GM04504 (cell line): ENCODE measurements around the gene HOMER2.
A peak's percentile ranks its signal among the peaks of the same experiment; 100 is the strongest.

Experiments used
- DNase-seq: peaks from one replicate; pipeline ENCODE4 v3.0.0-alpha.2; 2012; ENCODE audit warnings: low read depth

The HOMER2 gene

DNA sequence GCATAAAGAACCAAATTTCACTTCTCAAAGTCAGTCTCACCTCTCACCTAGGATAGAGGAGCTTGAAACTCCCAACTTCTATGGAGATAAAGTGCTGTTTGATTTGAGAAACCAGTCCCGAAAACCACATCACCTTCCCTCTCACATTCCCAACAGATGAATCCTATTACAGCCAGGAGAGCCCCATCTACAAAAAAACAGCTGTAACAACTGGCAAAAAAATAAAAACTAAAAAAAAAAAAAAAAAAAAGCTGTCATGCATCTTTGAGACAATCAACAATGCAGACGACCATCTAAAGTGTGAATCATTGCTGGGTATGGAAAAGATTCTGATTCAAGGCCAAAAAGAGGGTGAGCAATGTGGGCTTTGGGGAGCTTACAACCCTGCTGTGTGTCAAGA lies 23.8 kb downstream of the HOMER2 start:
- DNase-seq = no peak

DNA sequence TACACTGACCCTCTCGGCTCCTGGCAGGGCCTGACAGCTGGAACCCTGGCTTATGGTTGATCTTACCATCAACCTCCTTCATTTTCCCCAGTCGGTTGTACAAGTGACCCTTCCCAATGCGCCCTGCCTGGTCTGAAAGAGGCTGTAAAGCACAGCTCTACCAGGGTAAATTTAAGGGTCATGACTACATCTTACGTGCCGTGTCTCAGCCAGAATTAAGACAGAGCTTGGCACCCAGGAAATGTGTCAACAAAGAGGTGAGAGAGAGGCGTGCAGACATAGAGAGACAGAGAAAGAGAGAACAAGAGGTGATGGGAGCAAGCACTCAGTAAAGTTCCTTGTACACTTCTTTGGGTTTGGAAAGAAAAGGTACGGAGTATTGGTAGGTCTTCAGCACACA lies 28.8 kb downstream of the HOMER2 start:
- no peak for DNase-seq

DNA sequence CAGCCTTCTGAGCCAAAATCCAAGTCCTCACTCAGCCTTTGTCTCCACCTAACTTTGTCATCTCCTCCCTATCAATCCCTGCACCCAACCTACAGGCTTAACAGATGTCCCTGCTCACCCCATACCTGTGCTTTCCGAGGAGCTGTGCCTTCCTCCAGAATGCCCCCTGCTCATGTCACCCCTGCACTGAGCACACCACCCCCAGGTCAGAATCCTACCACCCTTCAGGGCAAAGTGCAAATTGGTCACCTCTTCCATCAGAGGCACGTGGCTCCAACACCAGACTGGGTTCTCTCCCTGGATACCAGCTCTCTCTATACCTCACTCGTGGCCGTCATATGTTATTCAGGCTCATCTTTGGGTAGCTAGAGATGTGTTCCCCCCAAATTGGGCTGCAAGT lies 29.8 kb downstream of the HOMER2 start:
- no peak for DNase-seq

DNA sequence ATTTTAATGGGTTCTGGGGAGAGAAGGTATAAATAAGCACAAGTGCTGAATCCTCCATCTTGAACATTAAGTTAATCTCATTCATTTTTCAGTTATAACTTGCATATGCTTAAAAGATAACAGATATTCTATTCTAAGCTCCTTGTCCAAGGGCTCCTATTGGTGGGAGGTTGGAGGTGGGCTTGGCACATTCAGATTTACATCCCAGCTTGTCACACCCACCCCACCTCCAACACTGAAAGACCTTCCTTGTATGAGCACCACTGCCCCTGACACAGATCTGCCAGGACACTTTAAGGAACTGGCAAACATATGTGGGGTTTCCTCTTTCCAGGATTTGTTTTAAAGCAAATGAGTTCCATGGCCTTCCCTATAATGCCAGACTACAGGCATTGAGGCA lies 30.6 kb downstream of the HOMER2 start:
- no peak for DNase-seq

DNA sequence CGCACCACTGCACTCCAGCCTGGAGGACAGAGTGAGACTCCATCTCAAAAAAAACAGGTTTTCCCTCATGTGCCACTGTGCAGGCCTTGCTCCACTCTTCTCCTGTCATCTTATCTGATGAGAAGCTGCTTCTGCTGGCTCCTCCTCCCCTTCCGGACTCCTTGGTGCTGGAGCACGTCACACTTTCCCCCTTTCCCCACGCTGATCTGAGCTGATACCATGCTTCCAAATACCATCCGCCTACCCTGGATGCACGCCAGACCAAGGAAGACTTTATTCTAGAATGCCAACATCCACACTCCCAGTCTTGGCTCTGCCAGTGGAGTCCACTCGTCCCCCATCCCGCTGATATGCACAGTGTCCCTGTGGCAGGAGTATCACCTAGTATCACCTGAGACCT lies 31.3 kb downstream of the HOMER2 start:
- no peak for DNase-seq

DNA sequence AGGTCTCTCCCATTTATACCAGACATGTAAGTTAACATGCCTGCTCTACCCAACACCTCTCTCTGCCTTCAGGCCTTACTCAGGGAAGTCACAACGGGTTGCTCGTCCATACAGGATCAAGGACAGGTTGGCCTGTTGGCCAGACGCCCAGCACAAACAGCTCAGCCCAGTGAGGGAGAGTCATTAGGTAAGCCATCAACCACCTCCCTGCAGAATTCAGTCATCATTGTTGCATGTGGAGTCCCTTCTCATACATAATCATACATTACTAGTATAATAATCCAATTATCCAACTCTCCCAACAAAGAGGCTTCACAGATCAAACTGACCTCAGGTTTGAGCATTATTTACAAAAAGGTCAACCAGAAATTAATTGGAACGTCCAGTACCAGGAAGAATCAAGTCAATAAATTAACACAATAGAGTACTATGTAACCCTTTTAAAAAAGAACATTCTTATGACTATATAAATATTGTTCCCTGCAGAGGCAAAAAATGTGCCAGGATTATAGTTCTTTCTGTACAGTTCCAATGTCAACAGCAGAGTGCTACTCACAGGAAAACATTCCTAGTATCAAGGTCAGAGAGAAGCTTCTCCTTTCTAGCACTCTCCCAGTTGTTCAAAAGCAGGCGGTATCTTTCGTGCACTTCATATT lies 33.2 kb downstream of the HOMER2 start:
- DNase-seq = no peak

DNA sequence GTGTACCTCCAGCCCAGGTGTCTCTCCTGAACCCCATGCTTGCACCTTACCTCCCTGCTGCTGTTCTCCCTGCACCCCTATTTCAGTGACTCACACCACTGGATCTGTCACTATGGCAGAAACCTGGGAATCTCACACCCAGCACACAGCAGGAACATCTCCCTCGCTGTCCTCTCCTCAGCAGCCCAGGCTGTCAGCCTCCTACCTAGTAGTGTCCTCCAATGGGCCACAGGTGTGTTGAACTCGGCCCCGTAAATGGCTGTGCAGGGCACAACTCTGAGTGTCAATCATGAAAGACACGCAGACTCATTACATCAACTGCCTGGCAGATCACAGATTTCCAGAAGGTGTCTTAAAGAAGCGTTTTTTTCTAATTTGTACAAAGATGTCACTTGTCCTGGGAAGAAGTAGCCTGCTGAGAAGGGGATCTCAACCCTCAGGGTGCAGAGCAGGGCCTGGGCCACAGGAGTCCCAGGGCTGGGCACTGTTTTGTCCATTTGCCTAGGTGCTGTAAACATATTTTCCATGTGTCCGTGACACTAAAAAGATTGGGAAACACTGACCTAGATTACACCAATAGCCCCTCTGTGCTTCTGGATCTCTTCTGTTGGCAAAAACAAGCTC lies 33.8 kb downstream of the HOMER2 start:
- no peak for DNase-seq

DNA sequence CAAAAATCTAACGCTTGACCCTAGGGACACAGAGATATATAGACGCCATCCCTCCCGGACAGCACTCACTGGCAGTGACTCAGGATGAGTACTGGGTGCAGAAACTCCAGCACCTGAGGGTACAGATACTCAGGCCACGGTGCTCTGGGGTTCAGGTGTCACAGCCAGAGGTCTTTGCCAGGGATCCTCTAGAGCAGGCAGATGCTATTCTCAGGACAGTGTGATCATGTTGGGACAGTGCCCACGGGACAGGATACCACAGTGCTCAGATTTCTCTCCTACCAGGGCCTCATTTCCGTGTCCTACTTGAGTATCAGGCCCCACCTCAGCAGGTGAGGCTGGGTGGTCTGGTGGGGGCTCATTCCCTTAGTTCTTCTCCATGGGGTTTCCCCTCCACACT lies 34.4 kb downstream of the HOMER2 start:
- no peak for DNase-seq

DNA sequence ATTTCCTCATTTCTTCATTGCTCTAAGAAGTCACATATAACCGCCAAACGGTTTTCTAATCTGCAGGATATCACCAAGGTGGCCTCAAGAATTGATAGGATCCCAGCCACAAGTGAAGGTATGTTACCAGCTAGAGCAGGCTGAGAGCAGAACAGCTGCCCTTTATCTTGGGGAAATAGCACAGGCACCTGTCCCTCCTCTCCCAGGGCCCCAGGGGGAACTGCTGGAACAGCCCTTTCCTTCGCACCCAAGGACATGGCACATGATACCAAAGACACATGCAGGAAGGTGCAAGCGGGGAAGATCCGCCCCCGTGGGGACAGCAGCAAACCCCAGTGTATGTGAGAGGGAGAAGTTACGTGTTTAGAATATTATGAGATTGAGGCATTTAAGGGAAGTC lies 35.3 kb downstream of the HOMER2 start:
- DNase-seq = no peak

DNA sequence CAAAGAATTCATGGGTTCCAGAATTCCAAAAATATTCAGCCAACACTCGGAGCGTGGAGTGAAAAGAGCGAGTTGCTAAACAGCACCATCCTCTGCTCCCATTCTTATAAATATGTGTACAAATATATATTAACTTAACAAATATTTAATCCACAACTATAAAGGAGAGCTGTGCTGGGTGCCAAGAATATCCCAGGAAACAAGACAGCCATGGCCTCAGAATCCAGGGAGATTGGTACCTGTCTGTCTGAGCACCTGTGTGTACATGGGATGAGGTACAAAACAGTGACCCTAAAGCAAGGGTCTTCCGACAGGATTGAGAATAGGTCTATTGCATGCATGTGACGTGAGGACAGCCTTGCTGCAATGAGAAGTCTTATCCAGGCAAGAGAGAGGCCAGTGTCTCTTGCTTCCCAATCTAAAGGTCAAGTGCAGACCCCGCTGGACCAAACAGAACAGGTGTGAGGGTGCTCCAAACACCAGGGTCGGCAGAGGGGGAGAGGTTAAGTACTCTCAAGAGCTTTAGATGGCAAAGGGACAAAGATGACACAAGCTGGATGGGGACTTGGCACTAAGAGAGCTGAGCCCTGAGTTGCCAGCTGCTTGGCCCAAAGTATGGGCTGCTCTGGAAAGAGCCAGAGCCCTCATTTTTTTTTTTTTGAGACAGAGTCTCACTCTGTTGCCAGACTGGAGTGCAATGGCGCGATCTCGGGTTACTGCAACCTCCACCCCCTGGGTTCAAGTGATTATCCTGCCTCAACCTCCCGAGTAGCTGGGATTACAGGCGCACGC lies 36.2 kb downstream of the HOMER2 start:
- no peak for DNase-seq

DNA sequence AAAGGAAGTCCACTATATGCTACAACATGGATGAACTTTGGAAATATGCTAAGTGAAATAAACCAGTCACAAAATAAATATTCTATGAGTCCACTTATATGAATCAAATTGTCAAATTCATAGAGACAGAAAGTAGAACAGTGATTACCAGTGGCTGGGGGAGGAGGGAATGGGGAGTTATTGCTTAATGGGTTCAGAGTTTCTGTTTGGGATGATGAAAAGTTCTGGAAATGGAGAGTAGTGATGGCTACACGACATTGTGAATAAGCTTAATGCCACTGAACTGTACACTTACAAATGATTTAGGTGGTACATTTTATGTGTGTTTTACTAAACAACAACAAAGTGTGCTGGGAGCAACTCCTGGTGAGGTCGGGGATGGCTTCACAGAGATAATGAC lies 38.1 kb downstream of the HOMER2 start:
- DNase-seq = no peak

DNA sequence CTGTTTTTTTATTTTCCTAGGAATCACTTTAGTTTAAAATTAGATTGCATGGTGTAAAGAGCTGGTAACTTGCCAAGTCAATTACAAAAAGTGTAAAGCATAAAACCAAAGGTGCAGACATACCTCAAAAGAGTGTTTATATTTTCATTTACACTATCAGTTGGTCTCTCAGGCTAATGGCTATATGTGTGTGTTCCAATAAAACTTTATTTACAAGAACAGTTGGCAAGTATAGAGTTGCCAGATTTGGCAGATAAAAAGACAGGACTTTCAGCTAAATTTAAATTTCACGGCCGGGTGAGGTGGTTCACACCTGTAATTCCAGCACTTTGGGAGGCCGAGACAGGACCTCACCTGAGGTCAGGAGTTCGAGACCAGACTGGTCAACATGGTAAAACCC lies 41.1 kb downstream of the HOMER2 start:
- no peak for DNase-seq

DNA sequence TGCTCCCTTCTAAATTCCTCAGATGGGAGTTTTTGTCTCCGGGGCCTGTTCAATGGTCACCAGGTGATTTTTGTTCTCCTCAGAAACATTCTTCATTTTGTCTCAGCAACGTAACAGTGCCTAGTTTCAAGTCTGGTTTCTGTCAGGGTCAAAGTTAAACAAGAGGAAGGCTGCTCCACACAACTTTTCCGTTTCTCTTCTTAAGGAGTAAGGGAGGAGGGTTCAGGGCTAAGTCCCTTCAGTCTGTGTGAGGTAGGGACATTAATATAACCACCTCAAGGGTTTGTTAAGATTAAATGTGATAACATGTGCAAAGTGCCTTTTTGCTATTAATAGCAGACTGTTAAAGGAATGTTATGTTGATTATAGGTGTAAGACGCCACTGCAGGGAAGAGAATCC lies 41.8 kb downstream of the HOMER2 start:
- DNase-seq = no peak

DNA sequence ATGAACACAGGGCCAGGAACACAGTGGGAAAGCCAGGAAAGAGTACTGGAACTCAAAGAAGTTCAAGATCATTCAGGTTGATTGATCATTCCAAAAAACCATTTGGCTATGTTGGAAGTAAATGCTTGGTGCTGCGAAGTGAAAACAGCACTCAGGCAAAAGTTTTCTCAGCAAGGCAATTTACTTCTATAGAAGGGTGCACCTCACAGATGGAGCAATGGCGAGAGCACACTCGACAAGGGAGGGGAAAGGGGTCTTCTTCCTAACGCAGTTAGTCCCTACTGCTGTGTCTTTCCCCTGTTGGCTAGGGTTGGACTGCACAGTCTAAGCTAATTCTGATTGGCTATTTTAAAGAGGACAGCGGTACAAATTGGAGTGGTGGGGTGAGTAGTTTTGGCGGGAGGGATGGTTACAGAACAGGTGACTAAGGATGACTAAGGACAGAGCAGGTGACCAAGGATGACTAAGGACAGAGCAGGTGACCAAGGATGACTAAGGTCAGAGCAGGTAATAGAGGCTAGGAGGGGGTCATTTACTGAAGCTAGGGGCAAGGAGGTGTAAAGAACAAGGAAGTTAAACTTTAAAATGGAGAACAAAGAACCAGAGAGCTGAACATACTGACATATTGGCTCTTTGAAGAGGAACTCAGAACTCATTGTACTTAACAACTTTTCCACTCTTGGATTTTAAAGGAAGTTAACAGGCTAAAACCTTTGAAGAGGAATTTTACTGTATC lies 43.3 kb downstream of the HOMER2 start:
- DNase-seq = no peak

DNA sequence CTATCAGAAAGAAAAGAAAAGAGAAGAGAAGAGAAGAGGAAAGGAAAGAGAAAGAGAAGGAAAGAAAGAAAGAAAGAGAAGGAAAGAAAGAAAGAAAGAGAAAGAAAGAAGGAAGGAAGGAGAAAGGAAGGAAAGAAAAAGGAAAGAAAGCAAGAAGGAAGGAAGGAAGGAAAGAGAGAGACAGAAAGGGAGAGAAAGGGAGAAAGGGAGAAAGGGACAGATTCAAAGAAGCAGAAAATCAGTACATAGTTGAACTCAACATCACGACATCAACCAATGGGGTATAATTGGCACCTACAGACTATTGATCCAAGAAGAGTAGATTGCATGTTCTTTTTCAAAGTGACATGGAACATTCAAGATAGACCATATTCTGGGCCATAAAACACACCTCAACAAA lies 45.2 kb downstream of the HOMER2 start:
- DNase-seq = no peak

DNA sequence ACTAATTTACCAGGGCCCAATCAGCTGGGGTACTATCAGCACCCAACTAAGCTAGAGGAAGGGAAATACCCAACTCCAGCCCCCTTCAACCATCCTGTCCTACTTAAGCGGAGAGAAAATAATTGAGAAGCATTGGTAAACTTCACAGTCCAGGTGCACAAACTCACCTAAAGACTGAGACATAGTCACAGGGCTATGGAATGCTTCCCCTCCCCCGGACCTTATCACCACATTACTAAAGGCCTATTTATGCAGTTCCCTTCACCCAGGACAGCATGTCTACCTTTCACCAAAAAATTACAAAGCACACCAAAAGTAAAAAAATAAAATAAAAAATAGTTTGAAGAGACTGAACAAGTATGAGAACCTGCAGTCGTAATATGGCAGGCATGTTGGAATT lies 47.9 kb downstream of the HOMER2 start:
- no peak for DNase-seq

DNA sequence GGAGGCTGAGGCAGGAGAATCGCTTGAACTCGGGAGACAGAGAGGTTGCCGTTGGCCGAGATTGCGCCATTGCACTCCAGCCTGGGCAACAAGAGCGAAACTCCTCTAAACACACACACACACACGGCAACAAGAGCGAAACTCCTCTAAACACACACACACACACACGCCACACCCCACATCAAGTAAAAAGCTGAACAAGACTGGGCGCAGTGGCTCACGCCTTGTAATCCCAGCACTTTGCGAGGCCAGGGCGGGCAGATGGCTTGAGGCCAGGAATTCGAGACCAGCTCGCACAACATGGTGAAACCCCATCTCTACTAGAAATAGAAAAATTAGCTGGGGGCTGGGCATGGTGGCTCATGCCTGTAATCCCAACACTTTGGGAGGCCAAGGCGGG lies 49.0 kb downstream of the HOMER2 start:
- no peak for DNase-seq

DNA sequence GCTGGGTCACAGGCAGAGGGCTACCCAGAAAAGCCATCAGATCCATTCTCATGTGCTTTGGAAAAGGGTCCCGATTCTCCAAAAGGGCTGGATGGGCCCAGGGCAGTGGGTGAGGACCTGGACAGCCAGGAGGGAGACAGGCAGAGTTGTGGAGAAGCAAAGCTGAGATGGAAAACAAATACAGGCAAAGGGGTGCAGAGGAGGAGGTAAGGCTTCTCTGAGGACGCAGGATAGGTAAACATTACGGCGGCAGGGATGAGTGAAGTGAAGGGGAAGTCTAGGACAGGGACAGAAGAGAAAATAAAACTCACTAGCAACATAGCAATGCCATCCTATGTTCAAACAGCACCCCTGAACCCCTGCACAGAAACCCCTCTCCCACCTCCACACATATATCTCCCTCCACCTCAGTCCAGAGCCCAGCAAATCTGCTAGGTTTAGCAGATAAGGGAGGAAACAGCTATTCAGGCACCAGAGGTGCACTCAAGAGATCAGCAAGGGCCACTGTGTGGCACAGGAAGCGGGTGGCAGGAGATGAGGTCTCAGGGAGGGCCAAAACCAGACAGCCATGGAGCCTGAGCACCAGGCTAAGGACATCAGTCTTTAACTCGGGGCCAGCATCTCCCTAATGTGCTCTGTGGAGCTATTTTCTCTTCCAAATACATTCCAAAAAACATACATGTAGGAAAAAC lies 51.3 kb downstream of the HOMER2 start:
- DNase-seq = no peak

DNA sequence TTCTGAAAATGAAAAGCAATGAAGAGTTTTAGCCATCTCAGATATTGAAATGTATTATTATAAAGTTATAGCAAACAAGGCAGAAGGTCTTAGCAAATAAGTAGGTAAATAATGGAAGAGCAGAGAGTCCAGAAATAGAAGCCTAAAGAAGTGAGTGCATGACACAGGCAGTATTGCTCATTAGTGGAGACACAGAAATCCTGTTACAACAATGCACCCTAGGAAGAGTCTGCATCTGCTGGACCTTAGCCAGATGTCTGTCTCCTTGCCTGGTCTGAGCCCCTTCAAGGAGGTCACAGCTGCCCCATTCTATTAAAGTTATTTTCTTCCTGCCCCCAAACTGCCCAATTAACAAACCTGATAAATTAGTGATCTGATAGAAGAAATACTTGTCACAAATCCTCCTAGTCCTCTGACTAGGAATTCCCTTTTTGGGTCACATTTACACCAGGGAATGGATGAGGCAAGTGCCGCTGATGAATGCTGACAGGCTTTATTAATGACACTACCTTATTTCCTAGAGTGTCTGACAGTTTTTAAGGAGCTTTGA lies 51.9 kb downstream of the HOMER2 start:
- no peak for DNase-seq

DNA sequence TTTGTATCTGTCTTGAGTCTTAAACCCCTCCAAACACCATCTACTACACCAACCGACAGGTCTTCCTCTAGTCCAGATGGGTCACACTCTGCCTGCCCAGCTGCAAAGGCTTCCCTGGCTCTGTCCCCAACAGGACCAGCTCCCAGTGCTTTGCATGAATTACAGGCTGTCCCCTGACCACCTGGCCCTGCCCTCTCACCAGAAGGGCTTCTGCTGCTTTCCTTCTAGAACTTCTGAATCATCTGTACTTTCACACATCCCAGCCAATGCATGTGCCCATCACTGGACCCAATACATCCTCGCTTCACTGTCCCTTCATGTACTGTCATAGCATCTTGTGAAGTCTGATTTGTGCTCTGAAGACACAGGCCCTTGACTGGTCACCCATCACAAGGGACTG lies 53.6 kb downstream of the HOMER2 start:
- no peak for DNase-seq

DNA sequence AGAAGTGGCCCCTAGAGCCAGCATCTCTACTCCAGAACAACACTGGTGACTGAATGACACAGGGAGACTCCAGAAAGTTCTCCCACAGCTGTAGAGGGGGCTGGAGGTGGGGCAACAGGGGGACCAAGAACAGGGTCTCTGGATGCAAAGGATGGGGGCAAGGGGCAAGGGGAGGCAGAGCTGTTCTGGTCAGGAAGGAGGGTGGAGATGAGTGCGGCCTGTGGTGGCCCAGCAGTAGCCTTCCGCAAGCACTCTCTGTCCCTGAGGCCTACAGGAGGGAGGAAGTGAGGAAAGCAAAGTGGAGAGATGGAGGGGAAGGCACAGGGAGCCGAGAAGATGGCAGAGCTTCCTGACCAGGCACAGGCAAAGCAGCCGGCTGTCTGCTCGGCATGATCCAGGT lies 56.5 kb downstream of the HOMER2 start:
- no peak for DNase-seq

DNA sequence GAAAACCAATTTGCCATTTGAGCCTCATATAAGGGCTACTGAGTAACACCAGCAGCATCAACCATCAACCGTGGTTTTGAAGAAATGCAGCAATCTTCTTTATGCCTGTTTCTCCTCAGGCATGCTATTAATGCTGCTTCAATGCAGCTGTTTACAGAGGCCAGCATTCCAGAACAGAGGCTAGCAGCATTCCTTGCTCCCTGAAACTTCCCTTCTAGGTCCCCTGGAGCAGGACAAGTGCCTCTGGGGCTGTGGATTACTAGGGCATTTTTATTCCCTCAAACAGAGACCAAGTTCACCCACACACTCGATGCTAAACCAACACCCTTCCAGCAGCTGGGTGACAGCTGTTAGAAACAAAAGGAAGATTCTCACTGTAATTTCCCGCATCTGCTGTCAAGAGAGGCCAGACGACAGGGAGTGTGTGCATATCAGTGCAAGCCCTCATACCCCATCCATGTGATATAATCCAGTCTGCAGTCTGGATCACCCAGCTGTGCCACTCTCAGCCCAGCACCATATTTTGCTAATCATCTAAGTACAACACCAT lies 57.5 kb downstream of the HOMER2 start:
- DNase-seq = peak; percentile 15
